OCI-LY3 (cell line): ENCODE results near the gene MRNIP.

Source experiments
- H2AFZ ChIP-seq: fragments of 200-600, 300-600 bp; shearing (Covaris generic); 2 replicates; pipeline ENCODE4 v1.6.0; 2014; ENCODE audit warnings: antibody characterized with exemption, low read depth, low read length
- H3K27ac ChIP-seq: fragments of 200-600, 300-600 bp; sonication (generic); 2 replicates; pipeline ENCODE4 v1.5.1; 2014; ENCODE audit warnings: mild to moderate bottlenecking, low read length, moderate library complexity, mixed read lengths
- H3K27me3 ChIP-seq: fragments of 200-600, 300-600 bp; sonication (generic); 2 replicates; pipeline ENCODE4 v1.6.1; 2014; ENCODE audit warnings: low read depth, low read length, mixed read lengths
- H3K36me3 ChIP-seq: fragments of 200-600, 300-600 bp; sonication (generic); replicated peaks from 2 replicates; pipeline ENCODE3; 2014; ENCODE audit warnings: low read depth, low read length, mixed read lengths
- H3K4me1 ChIP-seq: fragments of 300-600, 200-600 bp; sonication (generic); 2 replicates; pipeline ENCODE4 v1.6.1; 2014; ENCODE audit warnings: low read length, mixed read lengths
- H3K4me2 ChIP-seq: fragments of 200-600, 300-600 bp; sonication (generic); 2 replicates; pipeline ENCODE4 v1.6.1; 2014; ENCODE audit warnings: low read length, mixed read lengths
- H3K4me3 ChIP-seq: fragments of 300-600, 200-600 bp; sonication (generic); 2 replicates; pipeline ENCODE4 v1.5.1; 2014; ENCODE audit warnings: antibody characterized with exemption, mild to moderate bottlenecking, low read length, moderate library complexity
- H3K79me2 ChIP-seq: fragments of 300-600, 200-600 bp; shearing (Covaris generic); 2 replicates; pipeline ENCODE4 v1.6.1; 2014; ENCODE audit warnings: mild to moderate bottlenecking, low read length, mixed read lengths
- H3K9ac ChIP-seq: fragments of 300-600, 200-600 bp; shearing (Covaris generic); 2 replicates; pipeline ENCODE4 v1.6.0; 2014; ENCODE audit warnings: mild to moderate bottlenecking, low read length, moderate library complexity
- H3K9me3 ChIP-seq: fragments of 200-600, 300-600 bp; shearing (Covaris generic); 2 replicates; pipeline ENCODE4 v1.6.1; 2014; ENCODE audit warnings: low read length, mixed read lengths; ENCODE audit not compliant: insufficient read depth
- H4K20me1 ChIP-seq: fragments of 200-600, 300-600 bp; sonication (generic); 2 replicates; pipeline ENCODE4 v1.6.1; 2016; ENCODE audit warnings: low read length, mixed read lengths; ENCODE audit not compliant: insufficient read depth
- CTCF ChIP-seq: fragments of 200-600, 300-600 bp; sonication (generic); IDR thresholded peaks from 2 replicates; pipeline ENCODE4 v1.5.1; 2014; ENCODE audit warnings: antibody characterized with exemption, low read length, low read depth
- EZH2phosphoT487 ChIP-seq: fragments of 200-600 bp; shearing (Covaris generic); IDR thresholded peaks from 2 replicates; pipeline ENCODE4 v1.6.1; 2018; ENCODE audit warnings: antibody characterized with exemption, mixed run types, low read depth

MRNIP gene

GRCh38 chr5:179830818-179831468, 27.7 kb downstream of the MRNIP start:
- H4K20me1 ChIP-seq, result peaks cover 16% of the 10 kb centered on the region
- no peak overlapping the region for H3K9ac ChIP-seq
- H3K9me3 ChIP-seq, result no peaks in the 10 kb centered on the region
- H3K4me1 ChIP-seq, result no peaks in the 10 kb centered on the region
- no peak overlapping the region for H3K4me3 ChIP-seq
- no peaks in the 10 kb centered on the region for H3K27me3 ChIP-seq
- H2AFZ ChIP-seq, result no peak overlapping the region
- H3K36me3 ChIP-seq, result peaks cover 64% of the 10 kb centered on the region
- H3K4me2 ChIP-seq, result no peak overlapping the region
- H3K27ac ChIP-seq, result no peak overlapping the region
- no peak for TF ChIP-seq EZH2phosphoT487
- no peak for TF ChIP-seq CTCF
- peaks cover 26% of the 10 kb centered on the region; the same call in 1 of the 2 replicates for H3K79me2 ChIP-seq

- Histone ChIP-seq H3K36me3 (peaks cover 74% of the 10 kb centered on the region), H3K4me2 (no peak overlapping the region), H3K4me3 (no peak overlapping the region), H3K27ac (no peak overlapping the region), H3K79me2 (peaks cover 36% of the 10 kb centered on the region), H3K9me3 (no peaks in the 10 kb centered on the region), H4K20me1 (peaks cover 27% of the 10 kb centered on the region), H3K9ac (no peak overlapping the region), H3K4me1 (no peaks in the 10 kb centered on the region), H3K27me3 (no peaks in the 10 kb centered on the region), H2AFZ (no peak overlapping the region)
- no peak for TF ChIP-seq EZH2phosphoT487
- TF ChIP-seq CTCF, result no peak
Measured at GRCh38 chr5:179829732-179830435, 28.7 kb downstream of the MRNIP start.

GRCh38 chr5:179828756-179829421, 29.7 kb downstream of the MRNIP start:
- H3K27ac ChIP-seq, result no peak overlapping the region
- H3K79me2 ChIP-seq, result peaks cover 46% of the 10 kb centered on the region

More at GRCh38 chr5:179828756-179829421, 29.7 kb downstream of the MRNIP start:
- peaks cover 81% of the 10 kb centered on the region for H3K36me3 ChIP-seq
- no peak overlapping the region for H3K4me3 ChIP-seq
- no peak overlapping the region for H3K9ac ChIP-seq
- H3K4me2 ChIP-seq, result no peak overlapping the region
- H2AFZ ChIP-seq, result no peak overlapping the region
- no peaks in the 10 kb centered on the region for H3K27me3 ChIP-seq
- TF ChIP-seq EZH2phosphoT487, result no peak
- no peak for TF ChIP-seq CTCF
- H4K20me1 ChIP-seq, result peaks cover 37% of the 10 kb centered on the region
- no peaks in the 10 kb centered on the region for H3K9me3 ChIP-seq
- no peaks in the 10 kb centered on the region for H3K4me1 ChIP-seq
